ENCODE results near the gene RFTN2.
"Not testable (repeated sequence)": the region's sequence is repeated elsewhere in the genome, so short reads cannot be mapped to it uniquely, and the experiment has no call there.

Gene RFTN2

GRCh38 chr2:197556456-197556855 is 118.9 kb downstream of the RFTN2 start:
- peaks cover 34% of the 10 kb centered on the region for H3K36me3 ChIP-seq (ENCODE audit: insufficient read depth, low read length)
- peak overlapping the region; percentile 85 for H3K27ac ChIP-seq
- no peaks in the 10 kb centered on the region for H3K9me3 ChIP-seq (ENCODE audit: low read depth, low read length)
- H3K9ac ChIP-seq (ENCODE audit: insufficient read length), result no peak overlapping the region
- TF ChIP-seq POLR2AphosphoS5 (IDR thresholded peaks at IDR 0.05; ENCODE audit: borderline replicate concordance, low read depth, low read length) (no peak), FOXP2 (optimal IDR thresholded peaks at IDR 0.05; ENCODE audit: control extremely low read depth, extremely low read length, insufficient read depth) (no peak), EZH2 (IDR thresholded peaks at IDR 0.05) (no peak)
- DNase-seq (ENCODE audit: low read depth, low spot score), result peak; percentile 59
- H3K4me3 ChIP-seq, result 0 out of 2 replicates have a peak overlapping the region, but pooled peaks have one; percentile 5

GRCh38 chr2:197555467-197555866 is 119.9 kb downstream of the RFTN2 start:
- peaks cover 42% of the 10 kb centered on the region for H3K36me3 ChIP-seq (ENCODE audit: insufficient read depth, low read length)
- H3K9me3 ChIP-seq (ENCODE audit: low read depth, low read length), result no peaks in the 10 kb centered on the region
- no peak overlapping the region for H3K9ac ChIP-seq (ENCODE audit: insufficient read length)
- TF ChIP-seq POLR2AphosphoS5 (IDR thresholded peaks at IDR 0.05; ENCODE audit: borderline replicate concordance, low read depth, low read length) (no peak), FOXP2 (optimal IDR thresholded peaks at IDR 0.05; ENCODE audit: control extremely low read depth, extremely low read length, insufficient read depth) (no peak), EZH2 (IDR thresholded peaks at IDR 0.05) (no peak)
- H3K27ac ChIP-seq, result peak overlapping the region; percentile 85
- no peak for DNase-seq (ENCODE audit: low read depth, low spot score)
- H3K4me3 ChIP-seq, result no peak overlapping the region

- not testable (repeated sequence) for H3K9ac ChIP-seq (ENCODE audit: insufficient read length); H3K27ac ChIP-seq; DNase-seq (ENCODE audit: low read depth, low spot score); H3K9me3 ChIP-seq (ENCODE audit: low read depth, low read length); H3K4me3 ChIP-seq
- peaks cover 49% of the 10 kb centered on the region for H3K36me3 ChIP-seq (ENCODE audit: insufficient read depth, low read length)
Measured at GRCh38 chr2:197551260-197551659, 124.1 kb downstream of the RFTN2 start.

GRCh38 chr2:197548582-197548981 is 126.8 kb downstream of the RFTN2 start:
- DNase-seq (ENCODE audit: low read depth, low spot score), result no peak
- Histone ChIP-seq H3K27ac (no peak overlapping the region), H3K36me3 (ENCODE audit: insufficient read depth, low read length) (peaks cover 56% of the 10 kb centered on the region), H3K9ac (ENCODE audit: insufficient read length) (no peak overlapping the region), H3K4me3 (no peak overlapping the region), H3K9me3 (ENCODE audit: low read depth, low read length) (no peaks in the 10 kb centered on the region)
- no peak for TF ChIP-seq POLR2AphosphoS5 (IDR thresholded peaks at IDR 0.05; ENCODE audit: borderline replicate concordance, low read depth, low read length)
- no peak for TF ChIP-seq EZH2 (IDR thresholded peaks at IDR 0.05)
- no peak for TF ChIP-seq FOXP2 (optimal IDR thresholded peaks at IDR 0.05; ENCODE audit: control extremely low read depth, extremely low read length, insufficient read depth)

GRCh38 chr2:197547163-197547900 is 128.1 kb downstream of the RFTN2 start:
- Histone ChIP-seq H3K36me3 (ENCODE audit: insufficient read depth, low read length) (peaks cover 59% of the 10 kb centered on the region), H3K27ac (no peak overlapping the region; the same call in 1 of the 2 replicates), H3K9me3 (ENCODE audit: low read depth, low read length) (no peaks in the 10 kb centered on the region), H3K9ac (ENCODE audit: insufficient read length) (no peak overlapping the region), H3K4me3 (no peak overlapping the region)
- no peak for DNase-seq (ENCODE audit: low read depth, low spot score)
- TF ChIP-seq FOXP2 (optimal IDR thresholded peaks at IDR 0.05; ENCODE audit: control extremely low read depth, extremely low read length, insufficient read depth), result no peak
- no peak for TF ChIP-seq EZH2 (IDR thresholded peaks at IDR 0.05)
- TF ChIP-seq POLR2AphosphoS5 (IDR thresholded peaks at IDR 0.05; ENCODE audit: borderline replicate concordance, low read depth, low read length), result no peak

GRCh38 chr2:197543206-197543605 is 132.2 kb downstream of the RFTN2 start:
- H3K27ac ChIP-seq, result no peak overlapping the region

GRCh38 chr2:197539734-197540133 is 135.7 kb downstream of the RFTN2 start:
- no peaks in the 10 kb centered on the region for H3K9me3 ChIP-seq (ENCODE audit: low read depth, low read length)

More at GRCh38 chr2:197543206-197543605, 132.2 kb downstream of the RFTN2 start:
- no peak for DNase-seq (ENCODE audit: low read depth, low spot score)
- Histone ChIP-seq H3K9me3 (ENCODE audit: low read depth, low read length) (no peaks in the 10 kb centered on the region), H3K9ac (ENCODE audit: insufficient read length) (no peak overlapping the region), H3K36me3 (ENCODE audit: insufficient read depth, low read length) (peaks cover 49% of the 10 kb centered on the region), H3K4me3 (no peak overlapping the region)
- TF ChIP-seq FOXP2 (optimal IDR thresholded peaks at IDR 0.05; ENCODE audit: control extremely low read depth, extremely low read length, insufficient read depth) (no peak), EZH2 (IDR thresholded peaks at IDR 0.05) (no peak), POLR2AphosphoS5 (IDR thresholded peaks at IDR 0.05; ENCODE audit: borderline replicate concordance, low read depth, low read length) (no peak)

GRCh38 chr2:197538412-197538811 is 137.0 kb downstream of the RFTN2 start:
- Histone ChIP-seq H3K9ac (ENCODE audit: insufficient read length) (no peak overlapping the region), H3K9me3 (ENCODE audit: low read depth, low read length) (no peaks in the 10 kb centered on the region), H3K36me3 (ENCODE audit: insufficient read depth, low read length) (peaks cover 45% of the 10 kb centered on the region), H3K27ac (peak overlapping the region; percentile 69), H3K4me3 (peak overlapping the region; percentile 41)
- no peak for DNase-seq (ENCODE audit: low read depth, low spot score)
- TF ChIP-seq EZH2 (IDR thresholded peaks at IDR 0.05), result no peak
- TF ChIP-seq FOXP2 (optimal IDR thresholded peaks at IDR 0.05; ENCODE audit: control extremely low read depth, extremely low read length, insufficient read depth), result peak; percentile 64

More at GRCh38 chr2:197539734-197540133, 135.7 kb downstream of the RFTN2 start:
- TF ChIP-seq EZH2 (IDR thresholded peaks at IDR 0.05), result no peak
- no peak for TF ChIP-seq FOXP2 (optimal IDR thresholded peaks at IDR 0.05; ENCODE audit: control extremely low read depth, extremely low read length, insufficient read depth)
- TF ChIP-seq POLR2AphosphoS5 (IDR thresholded peaks at IDR 0.05; ENCODE audit: borderline replicate concordance, low read depth, low read length), result no peak
- H3K4me3 ChIP-seq, result no peak overlapping the region
- DNase-seq (ENCODE audit: low read depth, low spot score), result no peak
- H3K27ac ChIP-seq, result no peak overlapping the region
- H3K9ac ChIP-seq (ENCODE audit: insufficient read length), result no peak overlapping the region
- H3K36me3 ChIP-seq (ENCODE audit: insufficient read depth, low read length), result peaks cover 58% of the 10 kb centered on the region
